ENCODE data around the gene SLC6A9. TPM values are rescaled to one million over a fixed set of nuclear protein-coding genes. Genes with fewer than 3 reads are reported as not detected.

SLC6A9 gene
- total and polyA plus RNA-seq, 5 experiments from 2014 or later: 1.7 to 3.4 TPM; not detected in 3

GRCh38 chr1:44062656-44063179 is 31.5 kb upstream of the SLC6A9 start:
- H3K27me3 Mint-ChIP-seq: peaks cover 0 to 14% (median 4%) of the 10 kb centered on the region in 5 donors
- H3K4me1 Mint-ChIP-seq: peaks cover 0 to 7% (median 0%) of the 10 kb centered on the region in 4 donors
- ATAC-seq: no peak
- H3K27ac Mint-ChIP-seq: no peak overlapping the region
- POLR2A ChIA-PET: no interaction called here
- no peaks in the 10 kb centered on the region for H3K36me3 Mint-ChIP-seq
- H3K4me3 Mint-ChIP-seq: no peak overlapping the region
- no peaks in the 10 kb centered on the region for H3K9me3 Mint-ChIP-seq
- no peak for DNase-seq

GRCh38 chr1:44061857-44062256 is 30.6 kb upstream of the SLC6A9 start:
- DNase-seq (no peak), ATAC-seq (no peak)
- Mint-ChIP-seq H3K27me3 (peaks cover 0 to 10% (median 2%) of the 10 kb centered on the region in 5 donors), H3K4me3 (no peak overlapping the region), H3K27ac (no peak overlapping the region), H3K36me3 (no peaks in the 10 kb centered on the region), H3K9me3 (no peaks in the 10 kb centered on the region), H3K4me1 (no peaks in the 10 kb centered on the region)
- POLR2A ChIA-PET: no interaction called here

- POLR2A ChIA-PET: no interaction called here
- H3K9me3 Mint-ChIP-seq: no peaks in the 10 kb centered on the region
- H3K4me3 Mint-ChIP-seq: no peak overlapping the region
- peaks cover 0 to 10% (median 2%) of the 10 kb centered on the region in 5 donors for H3K27me3 Mint-ChIP-seq
- no peaks in the 10 kb centered on the region for H3K4me1 Mint-ChIP-seq
- no peaks in the 10 kb centered on the region for H3K36me3 Mint-ChIP-seq
- ATAC-seq (no peak), DNase-seq (no peak)
- no peak overlapping the region for H3K27ac Mint-ChIP-seq
These were observed 29.6 kb upstream of the SLC6A9 start for GRCh38 chr1:44060830-44061267.

GRCh38 chr1:44059664-44060355 is 28.5 kb upstream of the SLC6A9 start:
- no peaks in the 10 kb centered on the region for H3K4me1 Mint-ChIP-seq
- DNase-seq (no peak), ATAC-seq (no peak)
- H3K27me3 Mint-ChIP-seq: peaks cover 0 to 10% (median 2%) of the 10 kb centered on the region in 5 donors
- no peaks in the 10 kb centered on the region for H3K9me3 Mint-ChIP-seq
- H3K36me3 Mint-ChIP-seq: no peaks in the 10 kb centered on the region
- POLR2A ChIA-PET: no interaction called here
- no peak overlapping the region for H3K27ac Mint-ChIP-seq
- no peak overlapping the region for H3K4me3 Mint-ChIP-seq

GRCh38 chr1:44059212-44059611 is 27.9 kb upstream of the SLC6A9 start:
- ATAC-seq (no peak), DNase-seq (no peak)
- no peaks in the 10 kb centered on the region for H3K4me1 Mint-ChIP-seq
- H3K27me3 Mint-ChIP-seq: peaks cover 0 to 10% (median 2%) of the 10 kb centered on the region in 5 donors
- H3K9me3 Mint-ChIP-seq: no peaks in the 10 kb centered on the region
- POLR2A ChIA-PET: no interaction called here
- no peak overlapping the region for H3K4me3 Mint-ChIP-seq
- H3K36me3 Mint-ChIP-seq: no peaks in the 10 kb centered on the region
- no peak overlapping the region for H3K27ac Mint-ChIP-seq

GRCh38 chr1:44057293-44057692 is 26.0 kb upstream of the SLC6A9 start:
- no peak overlapping the region for H3K27ac Mint-ChIP-seq
- H3K4me1 Mint-ChIP-seq: no peaks in the 10 kb centered on the region
- H3K9me3 Mint-ChIP-seq: no peaks in the 10 kb centered on the region
- H3K4me3 Mint-ChIP-seq: no peak overlapping the region
- POLR2A ChIA-PET: no interaction called here
- ATAC-seq: no peak
- H3K27me3 Mint-ChIP-seq: peaks cover 0 to 7% (median 2%) of the 10 kb centered on the region in 5 donors
- no peak for DNase-seq
- no peaks in the 10 kb centered on the region for H3K36me3 Mint-ChIP-seq

GRCh38 chr1:44053394-44053793 is 22.1 kb upstream of the SLC6A9 start:
- H3K27me3 Mint-ChIP-seq: peaks cover 0 to 4% (median 2%) of the 10 kb centered on the region in 5 donors
- H3K36me3 Mint-ChIP-seq: no peaks in the 10 kb centered on the region
- POLR2A ChIA-PET: no interaction called here
- no peak overlapping the region for H3K27ac Mint-ChIP-seq
- DNase-seq: no peak
- H3K9me3 Mint-ChIP-seq: no peaks in the 10 kb centered on the region
- peaks cover 0 to under 1% (median 0%) of the 10 kb centered on the region in 4 donors for H3K4me1 Mint-ChIP-seq
- ATAC-seq: no peak
- no peak overlapping the region for H3K4me3 Mint-ChIP-seq

GRCh38 chr1:44050261-44050660 is 19.0 kb upstream of the SLC6A9 start:
- H3K4me1 Mint-ChIP-seq: peaks cover 4 to 8% (median 7%) of the 10 kb centered on the region in 4 donors
- POLR2A ChIA-PET: no interaction called here
- no peak for DNase-seq
- no peak for ATAC-seq
- no peaks in the 10 kb centered on the region for H3K36me3 Mint-ChIP-seq
- peaks cover 10 to 18% (median 12%) of the 10 kb centered on the region in 5 donors for H3K27me3 Mint-ChIP-seq
- H3K27ac Mint-ChIP-seq: no peak overlapping the region
- H3K4me3 Mint-ChIP-seq: no peak overlapping the region
- no peaks in the 10 kb centered on the region for H3K9me3 Mint-ChIP-seq

GRCh38 chr1:44049839-44050238 is 18.6 kb upstream of the SLC6A9 start:
- no peak for ATAC-seq
- POLR2A ChIA-PET: no interaction called here
- Mint-ChIP-seq H3K27ac (no peak overlapping the region), H3K9me3 (no peaks in the 10 kb centered on the region), H3K36me3 (no peaks in the 10 kb centered on the region), H3K4me3 (no peak overlapping the region), H3K4me1 (peaks cover 4 to 8% (median 7%) of the 10 kb centered on the region in 4 donors), H3K27me3 (peaks cover 10 to 20% (median 12%) of the 10 kb centered on the region in 5 donors)
- no peak for DNase-seq

- Mint-ChIP-seq H3K4me3 (no peak overlapping the region), H3K4me1 (peaks cover 4 to 8% (median 7%) of the 10 kb centered on the region in 4 donors), H3K9me3 (no peaks in the 10 kb centered on the region), H3K27ac (peak overlapping the region in 1 of 10 donors; percentile 33), H3K36me3 (no peaks in the 10 kb centered on the region), H3K27me3 (peaks cover 10 to 24% (median 12%) of the 10 kb centered on the region in 5 donors)
- ATAC-seq (no peak), DNase-seq (no peak)
- POLR2A ChIA-PET: interaction anchor here (1.6 kb wide), 1 partner anchor 14 kb away, joined by 4 read pairs; no protein-coding TSS in a partner anchor
These were observed 17.4 kb upstream of the SLC6A9 start for GRCh38 chr1:44048532-44049215.

- no peak overlapping the region for H3K27ac Mint-ChIP-seq
- H3K9me3 Mint-ChIP-seq: no peaks in the 10 kb centered on the region
- no peak for DNase-seq
- H3K4me1 Mint-ChIP-seq: peaks cover 4 to 8% (median 7%) of the 10 kb centered on the region in 4 donors
- H3K36me3 Mint-ChIP-seq: no peaks in the 10 kb centered on the region
- H3K4me3 Mint-ChIP-seq: no peak overlapping the region
- peaks cover 10 to 27% (median 12%) of the 10 kb centered on the region in 5 donors for H3K27me3 Mint-ChIP-seq
- POLR2A ChIA-PET: interaction anchor here (1.6 kb wide), 1 partner anchor 13 kb away, joined by 4 read pairs; no protein-coding TSS in a partner anchor
- ATAC-seq: no peak
These were observed 15.9 kb upstream of the SLC6A9 start for GRCh38 chr1:44047131-44047530.

- Mint-ChIP-seq H3K4me3 (no peak overlapping the region), H3K4me1 (peaks cover 4 to 8% (median 7%) of the 10 kb centered on the region in 4 donors), H3K9me3 (no peaks in the 10 kb centered on the region), H3K36me3 (no peaks in the 10 kb centered on the region), H3K27ac (no peak overlapping the region), H3K27me3 (peaks cover 8 to 23% (median 12%) of the 10 kb centered on the region in 5 donors)
- ATAC-seq (no peak), DNase-seq (no peak)
- POLR2A ChIA-PET: no interaction called here
These were observed 13.8 kb upstream of the SLC6A9 start for GRCh38 chr1:44045064-44045463.

All from naive thymus-derived CD8-positive, alpha-beta T cell (primary cell).